SK-N-SH (cell line): Measurements from ENCODE around the gene HHAT. TPM values are rescaled to one million over a fixed set of nuclear protein-coding genes. Genes with fewer than 3 reads are reported as not detected.
A peak's percentile ranks its signal among the peaks of the same experiment; 100 is the strongest.

Source experiments
- CTCF ChIA-PET: fragments of 300-600, 350-600 bp; formaldehyde crosslinking; extraction: SDS; loops from one replicate; lab custom pipeline; 2021; lab: Yijun Ruan, JAX
- POLR2A ChIA-PET: fragments of 350-600 bp; sonication (Branson Sonifier 250); formaldehyde crosslinking; extraction: SDS; loops from one replicate; lab custom pipeline; 2020; ENCODE audit warnings: antibody characterized with exemption, inconsistent platforms; lab: Yijun Ruan, JAX
- DNase-seq: peaks from one replicate; pipeline ENCODE4 v3.0.0; 2012
- H2AFZ ChIP-seq: fragments of 200-600 bp; sonication (generic); 2 replicates; pipeline ENCODE4 v1.8.1; 2016; ENCODE audit warnings: antibody characterized with exemption, mild to moderate bottlenecking, low read depth
- H3F3A ChIP-seq: fragments of 200-600 bp; sonication (generic); replicated peaks from 2 replicates; pipeline ENCODE3; 2016; ENCODE audit warnings: antibody characterized with exemption, mild to moderate bottlenecking; ENCODE audit not compliant: insufficient read depth
- H3K27ac ChIP-seq, 2 experiments: fragments of 200-500 bp in 1 of 2; fragments of 200-600 bp in 1 of 2; sonication (Bioruptor generic) in 1 of 2; sonication (generic), shearing (Covaris generic) in 1 of 2; 2 replicates each; pipeline versions ENCODE4 v1.5.1 to v1.6.1; 2014 to 2016; ENCODE audit warnings: low read depth in 2 of 2, inconsistent platforms in 1 of 2, low read length in 1 of 2, mild to moderate bottlenecking in 1 of 2, mixed read lengths in 1 of 2
- H3K27me3 ChIP-seq: fragments of 200-600 bp; sonication (generic), shearing (Covaris generic); 2 replicates; pipeline ENCODE4 v1.6.1; 2016; ENCODE audit warnings: mixed run types; ENCODE audit not compliant: insufficient read depth
- H3K36me3 ChIP-seq, 2 experiments: fragments of 200-500 bp in 1 of 2; fragments of 200-600 bp in 1 of 2; sonication (Bioruptor generic) in 1 of 2; sonication (generic) in 1 of 2; replicated peaks in 1 of 2; 2 replicates each; pipeline versions ENCODE3 to v1.5.1; 2014 to 2016; ENCODE audit warnings: low read length in 1 of 2, mild to moderate bottlenecking in 1 of 2; ENCODE audit not compliant: insufficient read depth in 2 of 2, control insufficient read depth in 1 of 2
- H3K4me1 ChIP-seq, 2 experiments: fragments of 200-500 bp in 1 of 2; fragments of 200-600 bp in 1 of 2; sonication (Bioruptor generic) in 1 of 2; sonication (generic), shearing (Covaris generic) in 1 of 2; 2 replicates each; pipeline versions ENCODE4 v1.5.1 to v1.6.1; 2014 to 2016; ENCODE audit warnings: low read depth in 1 of 2, low read length in 1 of 2, mixed run types in 1 of 2; ENCODE audit not compliant: insufficient read depth in 2 of 2, control insufficient read depth in 1 of 2
- H3K4me2 ChIP-seq: fragments of 200-600 bp; sonication (generic), shearing (Covaris generic); 2 replicates; pipeline ENCODE4 v1.6.1; 2017; ENCODE audit warnings: mixed run types
- H3K4me3 ChIP-seq, 2 experiments: fragments of 200-500 bp in 1 of 2; fragments of 200-600 bp in 1 of 2; sonication (Bioruptor generic) in 1 of 2; sonication (generic), shearing (Covaris generic) in 1 of 2; 2 replicates each; pipeline versions ENCODE4 v1.5.1 to v1.8.1; 2014 to 2016; ENCODE audit warnings: low read depth in 2 of 2, inconsistent platforms in 1 of 2, low read length in 1 of 2, mild to moderate bottlenecking in 1 of 2, mixed read lengths in 1 of 2, moderate library complexity in 1 of 2
- H3K79me2 ChIP-seq: fragments of 200-600 bp; sonication (generic); 2 replicates; pipeline ENCODE4 v1.8.1; 2017; ENCODE audit warnings: mild to moderate bottlenecking; ENCODE audit not compliant: insufficient read depth
- H3K9ac ChIP-seq: fragments of 200-600 bp; sonication (generic); 2 replicates; pipeline ENCODE4 v1.6.1; 2017; ENCODE audit warnings: mixed run types
- H3K9me2 ChIP-seq: fragments of 200-600 bp; sonication (generic); 2 replicates; pipeline ENCODE4 v1.6.1; 2017; ENCODE audit warnings: mixed run types
- H3K9me3 ChIP-seq: fragments of 200-600 bp; sonication (generic); 2 replicates; pipeline ENCODE4 v1.6.1; 2017; ENCODE audit warnings: mixed run types, mild to moderate bottlenecking, moderate library complexity
- H4K20me1 ChIP-seq: fragments of 200-600 bp; sonication (generic); 2 replicates; pipeline ENCODE4 v1.6.1; 2017; ENCODE audit warnings: mild to moderate bottlenecking, mixed run types; ENCODE audit not compliant: insufficient read depth
- CHD2 ChIP-seq: fragments of 150-350 bp; IDR thresholded peaks from 2 replicates; pipeline ENCODE4 v1.6.1; 2018; ENCODE audit warnings: low read length; ENCODE audit not compliant: partially characterized antibody
- ELF1 ChIP-seq: IDR thresholded peaks from 2 replicates; pipeline ENCODE4 v1.4.0; 2012
- EP300 ChIP-seq, 2 experiments: IDR thresholded peaks; 2 replicates each; pipeline versions ENCODE4 v1.4.0 to v1.6.1; 2012; ENCODE audit warnings: borderline replicate concordance in 1 of 2, low read depth in 1 of 2, low read length in 1 of 2
- FOXJ3 ChIP-seq: sonication (generic); formaldehyde crosslinking; IDR thresholded peaks from 2 replicates; pipeline ENCODE4 v1.5.1; 2020; ENCODE audit warnings: mild to moderate bottlenecking, missing genetic modification reagents
- GATA2 ChIP-seq: sonication (generic); formaldehyde crosslinking; IDR thresholded peaks from 2 replicates; pipeline ENCODE4 v1.5.0; 2020; ENCODE audit warnings: mild to moderate bottlenecking, missing genetic modification reagents
- IRF3 ChIP-seq: fragments of 150-350 bp; IDR thresholded peaks from 2 replicates; pipeline ENCODE4 v1.6.1; 2016; ENCODE audit warnings: mild to moderate bottlenecking, low read depth, low read length
- JUND ChIP-seq: IDR thresholded peaks from 2 replicates; pipeline ENCODE4 v1.4.0; 2012
- MAX ChIP-seq: IDR thresholded peaks from 2 replicates; pipeline ENCODE4 v1.4.0; 2012; ENCODE audit warnings: low read depth
- NFIC ChIP-seq: IDR thresholded peaks from 2 replicates; pipeline ENCODE4 v1.4.0; 2012; ENCODE audit warnings: borderline replicate concordance
- NRF1 ChIP-seq: IDR thresholded peaks from 2 replicates; pipeline ENCODE4 v1.6.1; 2012; ENCODE audit warnings: low read depth, mild to moderate bottlenecking, low read length
- PBX3 ChIP-seq: IDR thresholded peaks from 2 replicates; pipeline ENCODE4; 2012
- RAD21 ChIP-seq: IDR thresholded peaks from 2 replicates; pipeline ENCODE4 v1.6.1; 2012; ENCODE audit warnings: mild to moderate bottlenecking, low read length
- RCOR1 ChIP-seq: fragments of 150-350 bp; IDR thresholded peaks from 2 replicates; pipeline ENCODE4 v1.6.1; 2017; ENCODE audit warnings: antibody characterized with exemption, low read length
- RFX5 ChIP-seq: IDR thresholded peaks from 2 replicates; pipeline ENCODE4 v1.6.1; 2012; ENCODE audit warnings: mild to moderate bottlenecking, improper control_type of control experiment, low read length
- RXRA ChIP-seq: IDR thresholded peaks from 2 replicates; pipeline ENCODE4 v1.4.0; 2012; ENCODE audit warnings: low read depth, mild to moderate bottlenecking, borderline replicate concordance
- SIN3A ChIP-seq: IDR thresholded peaks from 2 replicates; pipeline ENCODE4 v1.6.1; 2012; ENCODE audit warnings: low read depth, mild to moderate bottlenecking, low read length, moderate library complexity, borderline replicate concordance
- TCF12 ChIP-seq: IDR thresholded peaks from 2 replicates; pipeline ENCODE4 v1.4.0; 2012
- TEAD4 ChIP-seq: IDR thresholded peaks from 2 replicates; pipeline ENCODE4 v1.4.0; 2012; ENCODE audit warnings: mild to moderate bottlenecking, borderline replicate concordance; ENCODE audit not compliant: insufficient read depth
- USF2 ChIP-seq: fragments of 150-350 bp; IDR thresholded peaks from 2 replicates; pipeline ENCODE4 v1.6.1; 2017; ENCODE audit warnings: antibody characterized with exemption, low read length, low read depth, borderline replicate concordance
- YY1 ChIP-seq: IDR thresholded peaks from 2 replicates; pipeline ENCODE4 v1.4.0; 2012; ENCODE audit warnings: low read depth, mild to moderate bottlenecking
- whole genome bisulfite sequencing: methylation state at CpG from one replicate; pipeline ENCODE4 v1.1.6; 2017; ENCODE audit warnings: low lambda C conversion rate; 5-methylcytosine and 5-hydroxymethylcytosine counted together
- polyA plus RNA-seq, 3 experiments: library from polyadenylated mRNA; depleted of rRNA; stranded (reverse); fragments of >200 nt; gene quantifications; 2 replicates each; pipeline ENCODE4 v1.2.3, GENCODE V29; 2012

HHAT gene
- polyA plus RNA-seq, 1 of the 3 experiments (the other 2 are of a cell fraction) = 8.1 TPM

- H2AFZ ChIP-seq = no peak overlapping the region
- H3K79me2 ChIP-seq = no peaks in the 10 kb centered on the region
- ChIA-PET CTCF (interaction anchor here (0.8 to 4.6 kb wide), 12 partner anchors 9 to 519 kb away, joined by 3 to 29 read pairs (median 5); no protein-coding TSS in a partner anchor), POLR2A (interaction anchor here (1.0 to 4.5 kb wide), 4 partner anchors 9 to 60 kb away, joined by 4 to 29 read pairs (median 8); partner anchors contain the start of genes HHAT and SERTAD4)
- no peaks in the 10 kb centered on the region for H3K27me3 ChIP-seq
- no peaks in the 10 kb centered on the region for H4K20me1 ChIP-seq
- peaks cover 9% of the 10 kb centered on the region for H3F3A ChIP-seq
- H3K9ac ChIP-seq = no peak overlapping the region
- peak overlapping the region; percentile 86 for H3K4me2 ChIP-seq
- DNase-seq = no peak
- H3K36me3 ChIP-seq = no peaks in the 10 kb centered on the region
- H3K4me3 ChIP-seq = no peak overlapping the region
- no peaks in the 10 kb centered on the region for H3K9me2 ChIP-seq
- TF ChIP-seq EP300 (IDR thresholded peaks at IDR 0.05; ENCODE audit: borderline replicate concordance in 1 of 2, low read depth in 1 of 2, low read length in 1 of 2) (peak in 1 of 2 experiments; percentile 58; a peak in 1 of 4 replicates), ELF1 (no peak), NFIC (peak; percentile 70), TEAD4 (no peak), TCF12 (peak; percentile 64), FOXJ3 (CRISPR knock-in tag) (no peak)
- peak overlapping the region in 1 of 2 experiments; percentile 98; a peak in 2 of 4 replicates for H3K27ac ChIP-seq
- 41% methylated on average over 7 of the region's 7 CpGs for WGBS
- no peaks in the 10 kb centered on the region for H3K9me3 ChIP-seq
- H3K4me1 ChIP-seq = peaks cover 23 to 43% of the 10 kb centered on the region in 2 experiments
These were observed 35.5 kb upstream of the HHAT start for GRCh38 chr1:210293171-210293607.

GRCh38 chr1:210294999-210295745, 33.5 kb upstream of the HHAT start:
- Histone ChIP-seq H3K9me2 (no peaks in the 10 kb centered on the region), H3K36me3 (no peaks in the 10 kb centered on the region), H2AFZ (no peak overlapping the region; the same call in 1 of the 2 replicates), H3K9me3 (no peaks in the 10 kb centered on the region), H4K20me1 (no peaks in the 10 kb centered on the region), H3K79me2 (no peaks in the 10 kb centered on the region), H3K9ac (no peak overlapping the region), H3K4me3 (no peak overlapping the region), H3K27me3 (no peaks in the 10 kb centered on the region), H3K4me2 (peak overlapping the region; percentile 8; the same call in 1 of the 2 replicates), H3F3A (peaks cover 9% of the 10 kb centered on the region), H3K27ac (peak overlapping the region in 1 of 2 experiments; percentile 88; a peak in 2 of 4 replicates), H3K4me1 (peaks cover 23 to 43% of the 10 kb centered on the region in 2 experiments)
- POLR2A ChIA-PET = interaction anchor here (0.7 to 1.4 kb wide), 2 partner anchors 16 to 62 kb away, joined by 3 to 13 read pairs; partner anchors contain the start of gene SERTAD4
- WGBS = 66% methylated on average over 10 of the region's 10 CpGs
- DNase-seq = peak; percentile 70
- CTCF ChIA-PET = interaction anchor here (1.2 to 2.7 kb wide), 6 partner anchors 11 to 839 kb away, joined by 3 to 13 read pairs (median 5); partner anchors contain the start of gene KCNH1
- no peak for TF ChIP-seq NFIC
- TF ChIP-seq YY1 = no peak
- TF ChIP-seq NRF1 = no peak
- TF ChIP-seq MAX = no peak
- peak; percentile 22 for TF ChIP-seq CHD2
- no peak for TF ChIP-seq USF2
- TF ChIP-seq ELF1 = 0 out of 2 replicates have a peak, but pooled peaks have one; percentile 6
- TF ChIP-seq RCOR1 = 0 out of 2 replicates have a peak, but pooled peaks have one; percentile 28
- peak; percentile 6; the same call in 1 of the 2 replicates for TF ChIP-seq RAD21
- peak in 1 of 2 experiments; percentile 59; a peak in 1 of 4 replicates for TF ChIP-seq EP300 (IDR thresholded peaks at IDR 0.05; ENCODE audit: borderline replicate concordance in 1 of 2, low read depth in 1 of 2, low read length in 1 of 2)
- TF ChIP-seq IRF3 = no peak
- TF ChIP-seq SIN3A = no peak
- 0 out of 2 replicates have a peak, but pooled peaks have one; percentile 19 for TF ChIP-seq GATA2
- no peak for TF ChIP-seq JUND
- no peak for TF ChIP-seq PBX3
- TF ChIP-seq FOXJ3 (CRISPR knock-in tag) = peak; percentile 70; the same call in 1 of the 2 replicates
- TF ChIP-seq TCF12 = peak; percentile 31; the same call in 1 of the 2 replicates
- TF ChIP-seq RFX5 = no peak
- no peak for TF ChIP-seq RXRA
